Measurements from ENCODE around the gene DOCK11.

DNA sequence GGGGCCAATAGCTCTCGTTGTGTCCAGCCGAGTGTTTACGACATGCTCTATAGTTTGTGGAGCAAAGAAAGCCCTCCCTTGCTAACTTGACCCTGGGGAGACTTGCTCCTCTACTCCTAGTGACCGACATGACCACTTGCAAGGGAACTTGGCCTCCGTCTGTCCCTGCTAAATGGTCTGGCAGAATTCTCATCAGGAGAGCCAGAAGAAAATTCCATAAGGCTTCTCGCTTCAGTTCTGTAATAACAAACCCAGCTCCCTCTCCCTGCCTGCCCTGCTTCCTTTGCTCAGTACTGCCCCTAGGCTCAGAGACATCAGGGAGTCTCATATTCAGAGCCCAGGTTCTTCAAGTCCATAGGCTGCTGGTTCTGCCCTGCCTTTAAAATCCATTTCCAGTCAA, 13.0 kb downstream of the DOCK11 start:
- TF ChIP-seq POLR2AphosphoS5 (IDR thresholded peaks at IDR 0.05; ENCODE audit: borderline replicate concordance, low read depth, low read length) (no peak), EZH2 (IDR thresholded peaks at IDR 0.05) (no peak)
